Measurements from ENCODE around the gene PACRG.

PACRG gene

DNA sequence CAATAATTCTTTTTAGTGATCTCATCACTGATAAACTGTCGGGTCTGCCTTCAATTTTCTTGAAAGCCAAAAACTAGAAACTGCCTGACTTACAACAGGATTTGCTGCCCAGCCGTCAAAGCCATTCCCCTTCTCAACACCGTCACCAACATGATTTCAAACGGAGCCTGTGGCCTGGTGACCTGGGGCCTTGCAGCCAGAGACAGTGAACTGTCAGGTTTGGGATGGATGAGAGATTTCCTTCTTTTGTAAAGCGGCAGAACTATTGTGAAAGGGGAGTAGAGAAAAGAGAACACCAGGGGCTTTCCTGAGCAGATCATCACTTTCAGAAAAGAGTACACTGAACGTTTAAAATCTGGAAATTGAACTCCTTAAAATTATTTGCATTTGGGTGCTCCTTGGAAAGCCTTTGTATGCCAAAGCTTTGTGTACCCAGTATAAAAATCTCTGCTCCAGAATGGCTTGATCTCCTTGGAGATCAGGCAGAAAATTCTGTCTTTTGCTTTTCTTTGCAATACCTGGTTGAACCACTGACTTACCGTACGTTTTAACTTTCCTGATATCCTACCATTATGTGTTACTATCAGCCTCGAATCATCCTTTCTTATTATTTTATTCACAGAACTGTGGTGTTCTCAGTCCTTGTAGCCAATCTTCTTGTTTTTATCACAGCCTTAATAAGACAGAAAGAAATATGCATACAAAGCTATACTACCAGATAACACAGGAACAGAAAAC, 125.2 kb downstream of the PACRG start:
- no peak overlapping the region for H3K4me3 ChIP-seq (ENCODE audit: low read length)
- no peak for DNase-seq (ENCODE audit: low read depth)
- TF ChIP-seq, protein P1, sequence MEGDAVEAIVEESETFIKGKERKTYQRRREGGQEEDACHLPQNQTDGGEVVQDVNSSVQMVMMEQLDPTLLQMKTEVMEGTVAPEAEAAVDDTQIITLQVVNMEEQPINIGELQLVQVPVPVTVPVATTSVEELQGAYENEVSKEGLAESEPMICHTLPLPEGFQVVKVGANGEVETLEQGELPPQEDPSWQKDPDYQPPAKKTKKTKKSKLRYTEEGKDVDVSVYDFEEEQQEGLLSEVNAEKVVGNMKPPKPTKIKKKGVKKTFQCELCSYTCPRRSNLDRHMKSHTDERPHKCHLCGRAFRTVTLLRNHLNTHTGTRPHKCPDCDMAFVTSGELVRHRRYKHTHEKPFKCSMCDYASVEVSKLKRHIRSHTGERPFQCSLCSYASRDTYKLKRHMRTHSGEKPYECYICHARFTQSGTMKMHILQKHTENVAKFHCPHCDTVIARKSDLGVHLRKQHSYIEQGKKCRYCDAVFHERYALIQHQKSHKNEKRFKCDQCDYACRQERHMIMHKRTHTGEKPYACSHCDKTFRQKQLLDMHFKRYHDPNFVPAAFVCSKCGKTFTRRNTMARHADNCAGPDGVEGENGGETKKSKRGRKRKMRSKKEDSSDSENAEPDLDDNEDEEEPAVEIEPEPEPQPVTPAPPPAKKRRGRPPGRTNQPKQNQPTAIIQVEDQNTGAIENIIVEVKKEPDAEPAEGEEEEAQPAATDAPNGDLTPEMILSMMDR (IDR thresholded peaks at IDR 0.05; ENCODE audit: insufficient read depth, low read depth, low read length, missing control alignments), result no peak

DNA sequence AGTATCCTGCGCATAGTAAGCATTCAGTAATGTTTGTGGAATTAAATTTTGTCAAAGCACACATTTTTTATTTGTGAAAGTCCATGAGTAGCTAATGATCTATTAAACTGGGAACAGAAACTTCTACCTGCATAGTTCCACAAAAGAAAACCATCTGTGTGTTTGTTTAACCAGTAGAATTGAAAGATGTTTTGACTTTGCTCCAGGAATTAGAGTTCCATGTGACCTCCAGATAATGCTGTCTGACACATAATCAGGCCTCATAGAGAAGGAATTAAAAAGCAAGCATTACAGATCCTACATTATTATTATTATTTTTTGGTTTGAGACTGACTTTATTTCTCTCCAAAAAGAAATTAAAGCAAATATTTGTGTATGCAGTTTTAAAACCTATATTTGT, 126.5 kb downstream of the PACRG start:
- H3K4me3 ChIP-seq (ENCODE audit: low read length), result no peak overlapping the region
- TF ChIP-seq, protein P1 (IDR thresholded peaks at IDR 0.05; ENCODE audit: insufficient read depth, low read depth, low read length, missing control alignments), result no peak
- no peak for DNase-seq (ENCODE audit: low read depth)

DNA sequence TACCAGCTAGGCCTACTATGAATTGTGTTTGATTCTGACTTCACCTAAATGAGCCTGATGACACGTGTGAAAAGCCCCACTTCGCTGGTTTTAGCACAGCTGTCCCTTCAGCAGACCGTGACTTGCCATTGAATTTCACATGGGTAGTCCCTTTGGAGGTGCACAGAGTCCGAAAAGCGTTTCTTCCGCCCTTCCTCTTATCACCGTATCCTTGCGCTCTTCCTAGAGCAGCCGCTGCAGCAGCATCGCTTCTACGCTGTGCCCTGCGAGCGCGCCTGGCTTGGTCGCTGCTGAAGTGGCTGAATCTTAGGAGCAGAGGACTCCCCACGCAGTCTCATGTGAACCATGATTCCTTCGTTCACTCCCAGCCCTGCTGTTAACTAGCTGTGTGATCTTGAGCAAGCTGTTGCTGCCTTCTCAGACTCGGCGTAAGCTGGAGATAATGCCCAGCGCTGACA, 127.0 kb downstream of the PACRG start:
- DNase-seq (ENCODE audit: low read depth), result no peak
- no peak overlapping the region for H3K4me3 ChIP-seq (ENCODE audit: low read length)
- TF ChIP-seq, protein P1 (IDR thresholded peaks at IDR 0.05; ENCODE audit: insufficient read depth, low read depth, low read length, missing control alignments), result no peak

DNA sequence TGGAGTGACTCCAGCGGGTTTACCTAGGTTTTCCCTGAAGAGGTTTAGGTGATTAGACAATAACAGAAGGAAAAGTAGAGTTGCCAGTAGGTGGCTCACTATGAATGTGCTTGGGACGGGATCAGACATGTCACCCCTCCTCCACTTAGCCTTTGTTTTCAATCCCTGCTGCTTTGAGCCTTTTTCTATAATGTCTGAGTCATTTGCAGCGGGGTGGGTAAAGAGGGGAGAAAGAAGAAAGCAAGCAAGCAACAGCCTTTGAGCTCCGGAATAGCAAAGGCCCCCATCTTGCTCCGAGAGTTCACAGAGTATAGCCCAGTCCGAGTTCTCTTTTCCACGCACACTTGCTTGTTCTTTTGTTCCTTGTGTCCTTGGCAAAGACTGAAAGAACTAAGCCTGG, 129.1 kb downstream of the PACRG start:
- peak overlapping the region; percentile 26 for H3K4me3 ChIP-seq (ENCODE audit: low read length)
- peak; percentile 87 for DNase-seq (ENCODE audit: low read depth)
- TF ChIP-seq, protein P1 (IDR thresholded peaks at IDR 0.05; ENCODE audit: insufficient read depth, low read depth, low read length, missing control alignments), result peak; percentile 72

DNA sequence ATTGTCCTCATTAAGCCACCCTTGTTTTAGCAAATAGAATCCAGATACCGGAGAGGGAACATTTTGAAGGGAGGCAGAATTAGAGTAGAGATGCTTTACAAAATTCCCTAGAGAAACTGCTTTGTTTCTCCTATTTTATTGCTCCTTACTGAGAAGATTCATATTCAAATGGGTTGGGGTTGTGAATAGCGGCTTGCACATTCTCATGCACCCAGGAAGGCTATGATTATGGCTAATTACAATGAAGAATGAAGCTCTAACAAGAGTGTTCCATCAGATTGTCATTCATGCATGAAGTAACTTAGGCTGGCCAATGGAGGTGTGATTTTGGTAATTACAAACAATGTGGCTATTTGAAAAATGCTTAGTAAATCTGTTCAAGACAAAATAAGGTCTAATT, 129.6 kb downstream of the PACRG start:
- DNase-seq (ENCODE audit: low read depth), result no peak
- TF ChIP-seq, protein P1 (IDR thresholded peaks at IDR 0.05; ENCODE audit: insufficient read depth, low read depth, low read length, missing control alignments), result no peak
- no peak overlapping the region for H3K4me3 ChIP-seq (ENCODE audit: low read length)

DNA sequence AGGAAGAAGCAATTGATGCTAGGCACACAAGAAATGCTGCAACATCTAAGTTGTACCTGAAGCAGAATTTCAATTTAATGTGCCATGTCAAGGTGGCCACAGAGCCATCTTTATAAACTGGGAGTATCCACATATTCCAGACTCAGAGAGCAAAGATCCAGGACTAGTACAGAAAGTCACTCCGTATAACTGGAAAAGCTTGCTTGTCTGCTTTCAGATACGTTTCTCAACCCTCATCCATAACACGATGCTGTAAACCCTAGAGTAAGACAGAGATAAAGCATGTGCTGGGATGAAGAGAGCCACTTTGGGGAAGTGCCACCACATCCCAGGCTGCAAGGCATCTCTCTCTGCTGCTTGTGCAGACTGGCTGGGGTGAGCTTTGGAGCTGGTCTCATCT, 134.7 kb downstream of the PACRG start:
- TF ChIP-seq, protein P1 (IDR thresholded peaks at IDR 0.05; ENCODE audit: insufficient read depth, low read depth, low read length, missing control alignments), result no peak
- DNase-seq (ENCODE audit: low read depth), result peak; percentile 32

DNA sequence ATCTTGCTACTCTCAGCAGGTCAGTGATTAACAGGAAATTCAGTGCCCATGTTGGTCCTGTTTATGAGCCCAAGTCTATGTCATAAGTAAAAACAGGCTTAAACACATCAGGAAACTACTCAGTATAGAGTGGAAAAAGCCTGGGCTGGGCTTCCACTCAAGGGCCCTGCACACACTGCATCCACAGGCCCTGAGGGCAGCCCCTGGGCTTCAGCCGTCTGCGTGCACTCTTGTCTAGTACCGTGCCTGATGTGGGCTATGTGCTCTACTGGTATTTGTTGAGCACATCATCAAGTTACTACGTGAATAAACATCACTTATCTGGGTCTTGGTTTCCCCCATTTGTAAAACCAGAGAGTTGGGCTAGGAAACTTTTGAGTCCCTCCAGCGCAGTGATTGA, 135.2 kb downstream of the PACRG start:
- TF ChIP-seq, protein P1 (IDR thresholded peaks at IDR 0.05; ENCODE audit: insufficient read depth, low read depth, low read length, missing control alignments), result no peak
- H3K4me3 ChIP-seq (ENCODE audit: low read length), result no peak overlapping the region
- no peak for DNase-seq (ENCODE audit: low read depth)

More for the DNA sequence above, 134.7 kb downstream of the PACRG start:
- H3K4me3 ChIP-seq (ENCODE audit: low read length), result no peak overlapping the region
